ENCODE measurements around the gene DARS1.

The DARS1 gene

DNA sequence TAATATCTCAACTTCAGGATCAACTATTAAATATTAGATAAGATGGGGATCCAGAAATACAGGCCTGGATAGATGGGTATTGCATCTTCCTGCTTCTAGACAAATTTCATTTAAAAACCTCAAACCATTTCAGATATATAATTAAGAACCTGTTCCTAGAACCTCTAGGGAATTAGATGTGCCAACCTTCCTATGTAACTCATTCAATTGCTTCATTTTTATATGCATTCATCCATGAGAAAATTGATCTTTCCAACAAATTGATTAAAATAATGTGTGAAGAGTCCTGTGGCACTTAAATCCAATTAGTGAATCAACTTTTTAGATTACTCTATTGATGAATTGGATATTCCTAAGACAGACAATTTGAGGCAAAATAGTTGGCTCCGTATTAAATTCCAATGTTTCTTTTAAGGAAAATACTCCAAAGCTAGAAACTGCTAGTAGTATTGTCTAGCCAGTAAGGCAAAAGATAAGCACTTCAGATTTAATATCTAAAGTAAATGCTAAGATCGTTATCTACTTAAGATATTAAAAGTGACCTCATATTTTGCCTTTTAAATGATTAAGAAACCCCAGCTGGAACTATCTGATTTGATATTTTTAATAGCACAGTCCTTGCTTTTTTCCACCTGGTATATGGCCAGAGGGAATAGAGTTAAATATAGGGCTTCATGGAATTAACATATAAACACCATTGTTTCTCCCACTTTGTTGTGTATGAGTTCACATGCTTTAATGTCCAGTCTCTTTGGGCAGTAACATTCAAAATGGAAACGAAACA is 35.8 kb downstream of the DARS1 start:
- no peak overlapping the region for H3K27ac ChIP-seq (ENCODE audit: low read depth, low read length)

DNA sequence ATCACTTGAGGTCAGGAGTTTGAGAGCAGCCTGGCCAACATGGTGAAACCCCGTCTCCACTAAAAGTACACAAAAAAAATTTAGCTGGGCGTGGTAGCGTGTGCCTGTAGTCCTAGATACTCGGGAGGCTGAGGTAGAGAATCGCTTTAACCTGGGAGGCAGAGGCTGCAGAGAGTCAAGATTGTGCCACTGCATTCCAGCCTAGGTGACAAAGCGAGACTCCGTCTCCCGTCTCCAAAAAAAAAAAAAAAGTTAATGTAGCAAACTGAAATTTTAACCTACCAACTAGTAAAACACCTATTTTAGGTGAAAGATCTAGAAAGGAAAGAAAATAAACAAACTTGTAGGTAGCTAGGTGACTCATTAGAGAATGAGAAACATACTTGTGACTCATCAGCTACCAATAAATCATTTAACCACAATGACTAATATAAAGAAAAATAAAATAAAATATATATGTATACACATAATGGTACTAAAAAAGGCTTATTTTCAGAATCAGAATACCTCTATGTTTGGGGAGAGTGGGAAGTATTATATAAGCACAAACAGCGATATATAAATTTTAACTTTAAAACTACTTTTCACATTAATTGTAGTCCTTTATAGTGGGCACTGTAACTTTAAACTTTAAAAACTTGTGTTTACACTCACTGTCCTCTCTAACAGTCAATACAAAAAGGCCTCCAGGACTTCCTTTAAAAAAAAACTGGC is 36.6 kb downstream of the DARS1 start:
- H3K27me3 ChIP-seq (ENCODE audit: low read length): no peaks in the 10 kb centered on the region
- no peak overlapping the region for H3K27ac ChIP-seq (ENCODE audit: low read depth, low read length)
- H3K36me3 ChIP-seq (ENCODE audit: low read length): peaks cover 23% of the 10 kb centered on the region
- no peaks in the 10 kb centered on the region for H3K9me3 ChIP-seq (ENCODE audit: insufficient read depth, low read length)
- H4K20me1 ChIP-seq (ENCODE audit: low read depth, low read length): peaks cover 10% of the 10 kb centered on the region; the same call in 1 of the 2 replicates
- H3K79me2 ChIP-seq (ENCODE audit: insufficient read depth, low read length): peaks cover 96% of the 10 kb centered on the region
- peaks cover 3% of the 10 kb centered on the region; the same call in 1 of the 2 replicates for H3F3A ChIP-seq (ENCODE audit: insufficient read depth)
- H2AFZ ChIP-seq (ENCODE audit: low read depth, low read length, severe bottlenecking): no peak overlapping the region
- no peaks in the 10 kb centered on the region for H3K9me2 ChIP-seq (replicated peaks; ENCODE audit: insufficient read depth, low read length)
- no peak overlapping the region for H3K4me3 ChIP-seq (ENCODE audit: insufficient read depth, low read length, poor library complexity, severe bottlenecking)
- TF ChIP-seq, protein P1, sequence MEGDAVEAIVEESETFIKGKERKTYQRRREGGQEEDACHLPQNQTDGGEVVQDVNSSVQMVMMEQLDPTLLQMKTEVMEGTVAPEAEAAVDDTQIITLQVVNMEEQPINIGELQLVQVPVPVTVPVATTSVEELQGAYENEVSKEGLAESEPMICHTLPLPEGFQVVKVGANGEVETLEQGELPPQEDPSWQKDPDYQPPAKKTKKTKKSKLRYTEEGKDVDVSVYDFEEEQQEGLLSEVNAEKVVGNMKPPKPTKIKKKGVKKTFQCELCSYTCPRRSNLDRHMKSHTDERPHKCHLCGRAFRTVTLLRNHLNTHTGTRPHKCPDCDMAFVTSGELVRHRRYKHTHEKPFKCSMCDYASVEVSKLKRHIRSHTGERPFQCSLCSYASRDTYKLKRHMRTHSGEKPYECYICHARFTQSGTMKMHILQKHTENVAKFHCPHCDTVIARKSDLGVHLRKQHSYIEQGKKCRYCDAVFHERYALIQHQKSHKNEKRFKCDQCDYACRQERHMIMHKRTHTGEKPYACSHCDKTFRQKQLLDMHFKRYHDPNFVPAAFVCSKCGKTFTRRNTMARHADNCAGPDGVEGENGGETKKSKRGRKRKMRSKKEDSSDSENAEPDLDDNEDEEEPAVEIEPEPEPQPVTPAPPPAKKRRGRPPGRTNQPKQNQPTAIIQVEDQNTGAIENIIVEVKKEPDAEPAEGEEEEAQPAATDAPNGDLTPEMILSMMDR (IDR thresholded peaks at IDR 0.05; ENCODE audit: insufficient read depth, low read length, poor library complexity, severe bottlenecking): no peak
- TF ChIP-seq EZH2phosphoT487 (conservative IDR thresholded peaks at IDR 0.05; ENCODE audit: low read length): no peak
- no peak overlapping the region for H3K9ac ChIP-seq (ENCODE audit: low read length)
- no peak overlapping the region for H3K4me2 ChIP-seq (ENCODE audit: low read depth, low read length, poor library complexity, severe bottlenecking)

More for the DNA sequence above, 35.8 kb downstream of the DARS1 start:
- Histone ChIP-seq H3K36me3 (ENCODE audit: low read length) (peaks cover 20% of the 10 kb centered on the region), H4K20me1 (ENCODE audit: low read depth, low read length) (peaks cover 5% of the 10 kb centered on the region; the same call in 1 of the 2 replicates), H3K9me3 (ENCODE audit: insufficient read depth, low read length) (no peaks in the 10 kb centered on the region), H3K9me2 (replicated peaks; ENCODE audit: insufficient read depth, low read length) (no peaks in the 10 kb centered on the region), H3K27me3 (ENCODE audit: low read length) (no peaks in the 10 kb centered on the region), H3K4me3 (ENCODE audit: insufficient read depth, low read length, poor library complexity, severe bottlenecking) (no peak overlapping the region), H2AFZ (ENCODE audit: low read depth, low read length, severe bottlenecking) (no peak overlapping the region), H3F3A (ENCODE audit: insufficient read depth) (no peaks in the 10 kb centered on the region; the same call in 1 of the 2 replicates), H3K9ac (ENCODE audit: low read length) (no peak overlapping the region), H3K79me2 (ENCODE audit: insufficient read depth, low read length) (peaks cover 97% of the 10 kb centered on the region), H3K4me2 (ENCODE audit: low read depth, low read length, poor library complexity, severe bottlenecking) (no peak overlapping the region)
- no peak for TF ChIP-seq EZH2phosphoT487 (conservative IDR thresholded peaks at IDR 0.05; ENCODE audit: low read length)
- TF ChIP-seq, protein P1 (IDR thresholded peaks at IDR 0.05; ENCODE audit: insufficient read depth, low read length, poor library complexity, severe bottlenecking): no peak

DNA sequence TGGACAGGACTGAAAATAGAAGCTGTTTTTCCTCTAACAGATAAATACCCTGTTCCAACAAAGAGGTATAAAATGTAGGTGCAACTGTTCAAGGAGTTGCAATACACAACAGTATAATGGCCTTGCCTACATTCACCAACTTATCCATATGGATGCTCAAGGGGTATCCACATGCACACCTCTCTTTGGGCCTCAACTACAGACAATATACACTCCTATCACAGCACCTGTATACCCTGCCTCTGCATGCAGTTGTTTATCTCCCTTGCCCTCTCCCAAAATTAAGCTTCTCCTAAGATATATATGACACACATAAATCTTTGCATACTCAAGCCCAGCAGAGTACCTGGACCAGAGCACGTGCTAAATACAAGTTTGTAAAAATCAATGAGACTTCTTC is 37.3 kb downstream of the DARS1 start:
- peaks cover 97% of the 10 kb centered on the region for H3K79me2 ChIP-seq (ENCODE audit: insufficient read depth, low read length)
- H3K4me3 ChIP-seq (ENCODE audit: insufficient read depth, low read length, poor library complexity, severe bottlenecking): no peak overlapping the region
- H3K27me3 ChIP-seq (ENCODE audit: low read length): no peaks in the 10 kb centered on the region
- TF ChIP-seq, protein P1 (IDR thresholded peaks at IDR 0.05; ENCODE audit: insufficient read depth, low read length, poor library complexity, severe bottlenecking): no peak
- TF ChIP-seq EZH2phosphoT487 (conservative IDR thresholded peaks at IDR 0.05; ENCODE audit: low read length): no peak
- H4K20me1 ChIP-seq (ENCODE audit: low read depth, low read length): peaks cover 11% of the 10 kb centered on the region; the same call in 1 of the 2 replicates
- peaks cover 9% of the 10 kb centered on the region; the same call in 1 of the 2 replicates for H3F3A ChIP-seq (ENCODE audit: insufficient read depth)
- no peak overlapping the region for H3K27ac ChIP-seq (ENCODE audit: low read depth, low read length)
- H3K9me2 ChIP-seq (replicated peaks; ENCODE audit: insufficient read depth, low read length): no peaks in the 10 kb centered on the region
- H3K9ac ChIP-seq (ENCODE audit: low read length): no peak overlapping the region
- H3K4me2 ChIP-seq (ENCODE audit: low read depth, low read length, poor library complexity, severe bottlenecking): no peak overlapping the region
- H3K36me3 ChIP-seq (ENCODE audit: low read length): peaks cover 25% of the 10 kb centered on the region
- H2AFZ ChIP-seq (ENCODE audit: low read depth, low read length, severe bottlenecking): no peak overlapping the region
- no peaks in the 10 kb centered on the region for H3K9me3 ChIP-seq (ENCODE audit: insufficient read depth, low read length)

All from SU-DHL-6 (cell line).